ENCODE data around the gene SEMA4D.

Gene SEMA4D

DNA sequence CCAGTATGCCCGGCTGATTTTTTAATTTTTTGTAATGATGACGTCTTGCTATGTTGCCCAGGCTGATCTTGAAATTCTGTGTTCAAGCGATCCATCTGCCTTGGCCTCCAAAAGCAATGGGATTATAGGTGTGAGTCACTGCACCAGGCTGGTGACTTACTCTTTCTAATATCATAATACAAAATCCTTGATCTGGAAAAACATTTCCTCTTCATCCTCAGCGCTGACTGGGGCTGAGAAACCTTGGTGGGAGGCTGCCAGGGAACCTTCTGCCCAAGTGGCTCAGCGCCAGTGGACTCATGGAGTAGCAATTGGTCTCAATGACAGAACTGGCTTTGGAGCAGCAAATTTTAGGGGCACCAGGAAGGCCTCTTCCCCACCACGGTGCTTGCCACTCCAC, 17.5 kb upstream of the SEMA4D start:
- Histone ChIP-seq H3F3A (ENCODE audit: insufficient read depth, low read length) (no peaks in the 10 kb centered on the region), H3K9me3 (ENCODE audit: low read length) (no peaks in the 10 kb centered on the region), H3K79me2 (ENCODE audit: insufficient read depth, low read length) (no peaks in the 10 kb centered on the region), H4K20me1 (ENCODE audit: insufficient read depth, low read length) (no peaks in the 10 kb centered on the region), H3K36me3 (ENCODE audit: insufficient read depth, low read length) (no peaks in the 10 kb centered on the region), H2AFZ (ENCODE audit: low read length) (no peak overlapping the region), H3K4me2 (ENCODE audit: low read length) (no peak overlapping the region), H3K27ac (ENCODE audit: low read depth, low read length, poor library complexity, severe bottlenecking) (no peak overlapping the region), H3K4me3 (ENCODE audit: low read depth, low read length, poor library complexity, severe bottlenecking) (no peak overlapping the region), H3K4me1 (ENCODE audit: insufficient read depth, low read length, severe bottlenecking) (no peaks in the 10 kb centered on the region), H3K9ac (ENCODE audit: low read length) (no peak overlapping the region), H3K27me3 (ENCODE audit: insufficient read depth, low read length) (no peaks in the 10 kb centered on the region), H3K9me2 (ENCODE audit: low read depth, low read length) (no peaks in the 10 kb centered on the region)
- TF ChIP-seq, protein P1, sequence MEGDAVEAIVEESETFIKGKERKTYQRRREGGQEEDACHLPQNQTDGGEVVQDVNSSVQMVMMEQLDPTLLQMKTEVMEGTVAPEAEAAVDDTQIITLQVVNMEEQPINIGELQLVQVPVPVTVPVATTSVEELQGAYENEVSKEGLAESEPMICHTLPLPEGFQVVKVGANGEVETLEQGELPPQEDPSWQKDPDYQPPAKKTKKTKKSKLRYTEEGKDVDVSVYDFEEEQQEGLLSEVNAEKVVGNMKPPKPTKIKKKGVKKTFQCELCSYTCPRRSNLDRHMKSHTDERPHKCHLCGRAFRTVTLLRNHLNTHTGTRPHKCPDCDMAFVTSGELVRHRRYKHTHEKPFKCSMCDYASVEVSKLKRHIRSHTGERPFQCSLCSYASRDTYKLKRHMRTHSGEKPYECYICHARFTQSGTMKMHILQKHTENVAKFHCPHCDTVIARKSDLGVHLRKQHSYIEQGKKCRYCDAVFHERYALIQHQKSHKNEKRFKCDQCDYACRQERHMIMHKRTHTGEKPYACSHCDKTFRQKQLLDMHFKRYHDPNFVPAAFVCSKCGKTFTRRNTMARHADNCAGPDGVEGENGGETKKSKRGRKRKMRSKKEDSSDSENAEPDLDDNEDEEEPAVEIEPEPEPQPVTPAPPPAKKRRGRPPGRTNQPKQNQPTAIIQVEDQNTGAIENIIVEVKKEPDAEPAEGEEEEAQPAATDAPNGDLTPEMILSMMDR (IDR thresholded peaks at IDR 0.05; ENCODE audit: low read length) = no peak
- no peak for TF ChIP-seq EZH2 (IDR thresholded peaks at IDR 0.05; ENCODE audit: borderline replicate concordance, low read length)

DNA sequence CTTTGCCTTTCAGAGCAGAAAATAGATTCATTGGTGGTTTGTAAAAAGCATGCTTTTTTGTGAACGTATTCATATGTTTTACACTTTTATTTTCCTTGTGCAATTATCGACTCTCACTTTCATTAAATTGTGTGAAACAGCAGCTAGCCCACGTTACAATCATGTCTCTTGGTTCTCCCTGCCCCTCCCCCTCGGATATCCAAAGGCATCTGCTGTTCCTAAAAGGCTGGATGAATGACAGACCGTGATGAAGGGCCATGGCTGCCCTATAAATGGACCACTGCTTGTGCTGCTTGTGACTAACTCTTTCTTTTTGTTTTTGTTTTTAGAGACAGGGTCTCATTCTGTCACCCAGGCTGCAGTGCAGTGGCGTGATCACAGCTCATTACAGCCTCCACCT, 17.0 kb upstream of the SEMA4D start:
- no peak overlapping the region for H3K9ac ChIP-seq (ENCODE audit: low read length)
- TF ChIP-seq, protein P1 (IDR thresholded peaks at IDR 0.05; ENCODE audit: low read length) = no peak
- TF ChIP-seq EZH2 (IDR thresholded peaks at IDR 0.05; ENCODE audit: borderline replicate concordance, low read length) = no peak
- H3F3A ChIP-seq (ENCODE audit: insufficient read depth, low read length) = no peaks in the 10 kb centered on the region
- H3K36me3 ChIP-seq (ENCODE audit: insufficient read depth, low read length) = no peaks in the 10 kb centered on the region
- H3K4me2 ChIP-seq (ENCODE audit: low read length) = no peak overlapping the region
- no peaks in the 10 kb centered on the region for H3K4me1 ChIP-seq (ENCODE audit: insufficient read depth, low read length, severe bottlenecking)
- H3K27ac ChIP-seq (ENCODE audit: low read depth, low read length, poor library complexity, severe bottlenecking) = no peak overlapping the region
- H3K4me3 ChIP-seq (ENCODE audit: low read depth, low read length, poor library complexity, severe bottlenecking) = no peak overlapping the region
- H3K27me3 ChIP-seq (ENCODE audit: insufficient read depth, low read length) = no peaks in the 10 kb centered on the region
- H2AFZ ChIP-seq (ENCODE audit: low read length) = no peak overlapping the region
- H3K9me2 ChIP-seq (ENCODE audit: low read depth, low read length) = no peaks in the 10 kb centered on the region
- no peaks in the 10 kb centered on the region for H3K9me3 ChIP-seq (ENCODE audit: low read length)
- H3K79me2 ChIP-seq (ENCODE audit: insufficient read depth, low read length) = no peaks in the 10 kb centered on the region
- no peaks in the 10 kb centered on the region for H4K20me1 ChIP-seq (ENCODE audit: insufficient read depth, low read length)

DNA sequence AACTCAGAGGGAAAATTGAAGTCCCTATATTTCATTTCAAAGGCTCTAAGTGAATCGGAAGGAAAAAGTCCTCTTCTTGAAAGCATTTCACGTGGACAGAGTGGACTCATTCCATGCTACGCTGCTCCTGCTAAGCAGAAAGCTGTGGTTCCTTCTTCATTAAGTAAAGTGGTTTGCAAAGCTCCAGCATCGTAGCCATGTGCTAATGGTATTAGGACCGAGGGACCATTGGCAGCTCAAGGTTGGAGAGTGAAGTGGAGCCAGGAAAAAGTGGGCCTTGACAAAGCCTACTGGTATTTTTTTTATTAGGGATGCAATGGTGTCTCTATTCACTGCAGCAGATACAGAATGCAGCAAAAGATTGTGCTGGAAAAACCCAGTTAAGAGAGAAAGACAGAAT, 16.4 kb upstream of the SEMA4D start:
- TF ChIP-seq EZH2 (IDR thresholded peaks at IDR 0.05; ENCODE audit: borderline replicate concordance, low read length) = no peak
- TF ChIP-seq, protein P1 (IDR thresholded peaks at IDR 0.05; ENCODE audit: low read length) = no peak
- Histone ChIP-seq H3K9me3 (ENCODE audit: low read length) (no peaks in the 10 kb centered on the region), H3K4me2 (ENCODE audit: low read length) (no peak overlapping the region), H3K4me3 (ENCODE audit: low read depth, low read length, poor library complexity, severe bottlenecking) (no peak overlapping the region), H3K27ac (ENCODE audit: low read depth, low read length, poor library complexity, severe bottlenecking) (no peak overlapping the region), H4K20me1 (ENCODE audit: insufficient read depth, low read length) (no peaks in the 10 kb centered on the region), H3K36me3 (ENCODE audit: insufficient read depth, low read length) (no peaks in the 10 kb centered on the region), H3K27me3 (ENCODE audit: insufficient read depth, low read length) (no peaks in the 10 kb centered on the region), H3K79me2 (ENCODE audit: insufficient read depth, low read length) (no peaks in the 10 kb centered on the region), H3K4me1 (ENCODE audit: insufficient read depth, low read length, severe bottlenecking) (no peaks in the 10 kb centered on the region), H3K9me2 (ENCODE audit: low read depth, low read length) (no peaks in the 10 kb centered on the region), H3K9ac (ENCODE audit: low read length) (no peak overlapping the region), H3F3A (ENCODE audit: insufficient read depth, low read length) (no peaks in the 10 kb centered on the region), H2AFZ (ENCODE audit: low read length) (no peak overlapping the region)

Measured in OCI-LY1 (cell line).